Activated B cell treated with CpG ODN at 0.5 μM for 24 hours (primary cell): ENCODE data around the gene MCUB. TPM values are rescaled to one million over a fixed set of nuclear protein-coding genes. Genes with fewer than 3 reads are reported as not detected.
"Not testable (repeated sequence)": the region's sequence is repeated elsewhere in the genome, so short reads cannot be mapped to it uniquely, and the experiment has no call there.

Source experiments
- ATAC-seq: fragments of 200-7000 bp; cut with Tn5 transposase; one replicate; pipeline ENCODE4 v1.10.0; 2021; ENCODE audit warnings: low read depth, mild to moderate bottlenecking, moderate library complexity
- CTCF ChIA-PET: fragments of 350-600 bp; sonication (Branson Sonifier 250); formaldehyde crosslinking; loops from one replicate; lab custom pipeline; 2021; ENCODE audit warnings: antibody characterized with exemption; lab: Charles Lee
- POLR2A ChIA-PET: fragments of 350-600 bp; sonication (Branson Sonifier 250); formaldehyde crosslinking; loops from one replicate; lab custom pipeline; 2021; ENCODE audit warnings: antibody characterized with exemption; lab: Charles Lee
- DNase-seq: peaks from one replicate; pipeline ENCODE4 v3.0.0; 2022
- H3K27ac Mint-ChIP-seq: one replicate; pipeline ENCODE4 v1.8.0; 2020; ENCODE audit warnings: mixed read lengths
- H3K27me3 Mint-ChIP-seq: one replicate; pipeline ENCODE4 v1.8.0; 2021; ENCODE audit warnings: mixed read lengths
- H3K36me3 Mint-ChIP-seq: one replicate; pipeline ENCODE4 v1.8.0; 2021; ENCODE audit warnings: low read depth, mixed read lengths
- H3K4me1 Mint-ChIP-seq: one replicate; pipeline ENCODE4 v1.8.0; 2021; ENCODE audit warnings: mixed read lengths
- H3K4me3 Mint-ChIP-seq: one replicate; pipeline ENCODE4 v1.8.0; 2020; ENCODE audit warnings: mild to moderate bottlenecking, mixed read lengths
- H3K9me3 Mint-ChIP-seq: one replicate; pipeline ENCODE4 v1.8.0; 2020; ENCODE audit warnings: mixed read lengths
- CTCF ChIP-seq: fragments of 200-600 bp; IDR thresholded peaks from one replicate; pipeline ENCODE4 v1.8.0; 2022; ENCODE audit warnings: antibody characterized with exemption, mild to moderate bottlenecking
- intact Hi-C: fragments of 100-400 bp; cut with micrococcal nuclease; formaldehyde crosslinking; loops from one replicate; pipeline ENCODE4 v1.15.1; 2024
- total RNA-seq: library from RNA; stranded (reverse); gene quantifications from 2 replicates; pipeline ENCODE4 v1.2.3, GENCODE V29; 2022

The MCUB gene
- total RNA-seq: 28.9 and 34.4 TPM in 2 replicates

- H3K27ac Mint-ChIP-seq: peak within 1 kb of the TSS; percentile 97
- POLR2A ChIA-PET: interaction anchor here (0.7 to 3.0 kb wide), 18 partner anchors 11 to 1840 kb away, joined by 3 to 41 read pairs (median 4); partner anchors contain the start of genes CASP6, PAPSS1, PLA2G12A and SEC24B
- intact Hi-C loops: loop anchor here (1.0 to 10.0 kb wide), 7 partner anchors 38 to 1575 kb away; partner anchors contain the start of genes ELOVL6, GAR1, HADH and RPL34
- TF ChIP-seq CTCF: no peak
- H3K36me3 Mint-ChIP-seq: peaks cover 22% of the 10 kb centered on the region
- DNase-seq: peak; percentile 75
- H3K4me3 Mint-ChIP-seq: peak within 1 kb of the TSS; percentile 93
- no peaks in the 10 kb centered on the region for H3K27me3 Mint-ChIP-seq
- peaks cover 49% of the 10 kb centered on the region for H3K4me1 Mint-ChIP-seq
- CTCF ChIA-PET: interaction anchor here (0.7 to 1.4 kb wide), 4 partner anchors 13 to 127 kb away, joined by 3 to 4 read pairs (median 3); partner anchors contain the start of gene SEC24B
- H3K9me3 Mint-ChIP-seq: no peaks in the 10 kb centered on the region
- ATAC-seq: peak; percentile 84
Observed at GRCh38 chr4:109559983-109560686, at the start of gene MCUB. MCUB (plus strand) TSS chr4:109560246; CDS start chr4:109560338, 92 bp downstream.

DNA sequence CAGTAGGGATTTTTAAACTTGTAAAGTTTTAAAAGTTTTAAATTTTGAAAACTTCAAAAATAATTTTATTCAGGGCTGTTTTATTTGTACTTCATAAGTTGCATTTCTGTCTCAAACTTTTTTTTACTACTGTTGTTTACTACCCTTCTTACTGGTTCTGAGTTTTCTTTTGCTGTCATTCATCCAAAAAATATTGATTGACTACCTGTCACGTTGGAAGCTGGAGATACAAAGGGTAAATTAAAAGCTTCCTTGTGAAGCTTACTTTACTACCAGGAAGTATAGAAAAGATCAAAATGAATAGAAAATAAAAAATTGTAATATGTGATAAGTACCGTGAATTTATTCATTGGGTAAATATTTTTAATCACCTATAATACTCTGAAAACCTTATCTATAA lies 49.4 kb upstream of the MCUB start:
- no peak overlapping the region for H3K27ac Mint-ChIP-seq
- H3K4me1 Mint-ChIP-seq: no peaks in the 10 kb centered on the region
- no peak for ATAC-seq
- no peak for DNase-seq
- ChIA-PET CTCF (no interaction called here), POLR2A (no interaction called here)
- H3K9me3 Mint-ChIP-seq: no peaks in the 10 kb centered on the region
- H3K4me3 Mint-ChIP-seq: no peak overlapping the region
- TF ChIP-seq CTCF: no peak
- H3K27me3 Mint-ChIP-seq: no peaks in the 10 kb centered on the region
- intact Hi-C loops: loop anchor here (5.0 to 10.0 kb wide), 2 partner anchors 78 to 464 kb away; partner anchors contain the start of gene SEC24B
- peaks cover 61% of the 10 kb centered on the region for H3K36me3 Mint-ChIP-seq

- ChIA-PET CTCF (no interaction called here), POLR2A (no interaction called here)
- H3K27me3 Mint-ChIP-seq: no peaks in the 10 kb centered on the region
- H3K36me3 Mint-ChIP-seq: peaks cover 61% of the 10 kb centered on the region
- TF ChIP-seq CTCF: no peak
- DNase-seq (no peak), ATAC-seq (no peak)
- H3K4me3 Mint-ChIP-seq: no peak overlapping the region
- no peak overlapping the region for H3K27ac Mint-ChIP-seq
- intact Hi-C loops: loop anchor here (5.0 to 10.0 kb wide), 2 partner anchors 79 to 463 kb away; partner anchors contain the start of gene SEC24B
- H3K4me1 Mint-ChIP-seq: no peaks in the 10 kb centered on the region
- H3K9me3 Mint-ChIP-seq: no peaks in the 10 kb centered on the region
Observed at GRCh38 chr4:109511414-109511813, 48.6 kb upstream of the MCUB start.

- ATAC-seq, CTCF ChIA-PET, H3K27ac Mint-ChIP-seq, H3K4me1 Mint-ChIP-seq, H3K9me3 Mint-ChIP-seq, H3K27me3 Mint-ChIP-seq, DNase-seq, H3K4me3 Mint-ChIP-seq: not testable (repeated sequence)
- POLR2A ChIA-PET: interaction anchor here (0.6 kb wide), 1 partner anchor 18 kb away, joined by 3 read pairs; no protein-coding TSS in a partner anchor
- intact Hi-C loops: loop anchor here (5.0 to 10.0 kb wide), 2 partner anchors 81 to 461 kb away; partner anchors contain the start of gene SEC24B
- H3K36me3 Mint-ChIP-seq: peaks cover 68% of the 10 kb centered on the region
Observed at GRCh38 chr4:109513368-109513767, 46.7 kb upstream of the MCUB start.

DNA sequence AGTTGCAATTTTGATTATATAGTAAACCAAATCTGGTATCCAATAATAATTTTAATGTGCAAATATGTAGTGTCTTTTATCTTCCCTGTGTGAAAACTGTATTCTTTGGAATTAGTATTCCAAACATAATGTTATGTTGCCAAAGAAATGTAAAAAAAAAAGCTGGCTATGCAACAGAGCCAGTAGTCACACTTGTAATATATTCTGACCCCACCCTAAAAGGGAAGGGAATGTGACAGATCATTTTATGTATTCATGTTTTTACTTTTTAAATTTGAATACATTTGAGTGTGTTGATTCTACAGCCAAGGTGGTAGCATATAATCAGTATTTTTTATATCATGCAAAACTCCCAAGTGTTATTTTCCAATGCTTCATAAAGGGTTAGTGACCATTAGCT lies 27.9 kb upstream of the MCUB start:
- no peaks in the 10 kb centered on the region for H3K9me3 Mint-ChIP-seq
- ChIA-PET POLR2A (interaction anchor here (0.6 kb wide), 1 partner anchor 23 kb away, joined by 3 read pairs; no protein-coding TSS in a partner anchor), CTCF (interaction anchor here (1.0 kb wide), 1 partner anchor 9 kb away, joined by 3 read pairs; no protein-coding TSS in a partner anchor)
- intact Hi-C loops: no loop called here
- peaks cover 75% of the 10 kb centered on the region for H3K36me3 Mint-ChIP-seq
- H3K4me3 Mint-ChIP-seq: no peak overlapping the region
- ATAC-seq: no peak
- H3K4me1 Mint-ChIP-seq: no peaks in the 10 kb centered on the region
- DNase-seq: no peak
- no peak overlapping the region for H3K27ac Mint-ChIP-seq
- no peak for TF ChIP-seq CTCF
- H3K27me3 Mint-ChIP-seq: no peaks in the 10 kb centered on the region
